HG02870 (cell line): ENCODE measurements around the gene DPP10.

ENCODE experiments used
- ATAC-seq: cut with Tn5 transposase; IDR thresholded peaks from one replicate; pipeline ENCODE4 v1.9.1; 2021; ENCODE audit warnings: mild to moderate bottlenecking, moderate library complexity; ENCODE audit not compliant: unreplicated experiment

DPP10 gene

DNA sequence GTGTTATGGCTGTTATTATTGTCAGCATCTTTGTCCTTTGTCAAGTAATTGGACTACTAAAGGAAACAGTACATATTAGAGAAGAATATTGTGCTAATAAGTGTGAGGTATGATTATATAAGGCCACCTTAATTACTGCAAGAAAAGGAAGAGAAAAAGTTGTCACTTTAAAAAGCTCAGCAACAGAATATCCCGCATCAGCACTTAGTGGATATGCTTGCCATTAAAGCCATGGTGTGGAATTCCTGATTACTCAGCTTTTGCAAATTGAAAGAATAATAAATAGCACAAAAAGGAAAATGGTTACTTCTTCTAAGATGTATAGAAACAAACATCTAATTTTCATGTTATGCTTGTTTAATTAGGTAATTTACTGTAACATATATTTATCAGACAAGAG is 347.5 kb downstream of the DPP10 start:
- no peak for ATAC-seq

DNA sequence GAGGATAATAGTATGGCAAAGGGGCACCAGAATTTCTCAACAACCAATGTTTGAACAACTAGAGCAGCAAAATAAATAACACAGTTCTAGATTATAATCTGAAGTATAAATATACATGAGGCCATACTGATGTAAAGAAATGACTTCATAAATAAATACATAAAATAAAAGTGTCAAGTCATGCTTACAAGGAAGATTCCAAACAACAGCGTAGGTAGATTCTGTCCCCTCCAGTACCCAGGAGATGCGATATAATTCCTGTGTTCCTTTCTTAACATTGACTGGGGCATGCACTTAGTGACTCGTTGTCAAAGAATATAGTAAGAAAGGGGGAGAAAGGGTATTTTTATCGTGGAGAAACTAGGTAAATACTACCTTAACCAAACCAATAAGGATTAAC is 355.1 kb downstream of the DPP10 start:
- ATAC-seq, result no peak

DNA sequence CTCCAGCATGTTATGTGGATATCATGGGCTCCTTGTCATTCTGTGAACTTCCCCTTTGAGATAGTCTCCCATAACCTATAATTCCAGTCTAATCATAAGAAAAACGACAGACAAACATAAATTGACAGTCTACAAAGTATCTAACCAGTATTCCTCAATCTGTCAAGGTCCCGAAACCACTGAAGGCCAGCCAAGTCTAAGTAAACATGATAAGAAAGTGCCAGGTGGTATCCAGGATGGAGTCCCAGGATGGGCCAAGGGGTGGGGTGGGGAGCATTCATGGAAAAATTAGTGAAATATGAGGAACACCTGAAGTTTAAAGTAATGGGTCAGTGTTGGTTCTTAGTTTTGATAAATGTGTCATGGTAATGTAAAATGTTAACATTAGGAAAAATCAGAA is 355.5 kb downstream of the DPP10 start:
- no peak for ATAC-seq

DNA sequence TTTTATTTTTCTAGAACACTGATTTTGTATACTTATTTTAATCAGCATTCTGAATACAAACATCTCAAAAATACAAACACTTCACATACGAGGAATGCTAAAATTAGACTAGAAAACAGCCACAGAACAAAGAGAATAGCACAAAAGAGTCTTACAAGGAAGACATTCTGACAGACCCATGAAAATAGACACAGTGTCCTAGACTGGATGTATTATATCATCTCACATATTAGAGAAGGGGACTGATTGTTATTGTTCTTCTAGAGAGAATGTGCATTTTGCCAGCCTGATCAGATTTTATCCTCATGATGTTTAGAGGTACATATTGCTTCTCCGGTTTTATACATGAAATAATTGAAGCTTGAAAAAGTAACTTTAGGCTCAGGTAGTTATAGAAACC is 357.9 kb downstream of the DPP10 start:
- no peak for ATAC-seq

DNA sequence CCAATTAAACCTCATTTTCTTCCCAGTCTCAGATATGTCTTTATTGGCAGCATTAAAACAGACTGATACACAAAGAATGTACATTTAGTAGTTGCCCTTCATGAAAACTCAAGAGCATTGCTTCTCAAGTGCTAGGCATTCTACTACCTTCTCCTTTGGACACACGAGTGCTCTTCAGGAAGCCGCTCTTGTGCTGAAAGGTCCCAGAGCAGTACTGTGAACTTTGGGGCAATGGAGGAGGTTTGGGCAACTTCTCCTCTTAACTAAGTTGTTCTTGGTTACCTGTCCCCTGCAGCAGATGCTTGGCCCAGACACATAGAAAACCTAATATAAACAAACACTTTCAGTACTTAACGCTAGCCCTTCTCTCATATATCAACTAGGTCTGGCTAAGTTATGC is 362.8 kb downstream of the DPP10 start:
- no peak for ATAC-seq

DNA sequence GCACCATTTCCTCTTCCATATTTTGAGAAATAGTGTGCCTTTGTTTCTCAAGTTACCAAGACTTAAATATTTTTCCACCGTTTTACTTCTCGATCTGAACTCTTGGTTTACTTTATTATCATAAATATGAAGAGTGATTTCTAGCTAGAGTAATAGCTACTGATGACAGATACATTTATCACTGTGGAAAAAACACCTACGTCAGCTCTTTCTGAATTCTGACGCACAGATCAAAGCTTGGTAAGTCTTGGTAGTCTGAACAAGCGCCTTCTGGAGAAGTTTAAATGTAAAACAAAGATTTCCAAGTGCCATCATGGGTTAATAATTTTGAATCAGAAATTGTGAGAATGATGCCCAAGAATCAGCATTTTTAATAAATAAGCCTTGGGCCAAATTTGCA is 367.7 kb downstream of the DPP10 start:
- ATAC-seq, result no peak

DNA sequence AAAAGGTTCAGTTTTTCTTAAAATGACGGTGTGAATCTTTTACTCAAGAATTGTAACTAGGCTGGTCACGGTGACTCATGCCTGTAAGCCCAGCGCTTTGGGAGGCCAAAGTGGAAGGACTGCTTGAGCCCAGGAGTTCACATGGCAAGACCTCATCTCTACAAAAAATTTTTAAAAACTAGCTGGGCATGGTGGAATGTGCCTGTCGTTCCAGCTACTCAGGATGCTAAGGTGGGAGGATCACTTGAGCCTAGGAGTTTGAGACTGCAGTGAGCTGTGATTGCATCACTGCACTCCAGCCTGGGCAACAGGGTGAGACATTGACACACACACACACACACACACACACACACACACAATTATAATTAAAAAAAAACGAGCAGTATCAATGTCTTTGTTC is 369.8 kb downstream of the DPP10 start:
- ATAC-seq, result no peak

DNA sequence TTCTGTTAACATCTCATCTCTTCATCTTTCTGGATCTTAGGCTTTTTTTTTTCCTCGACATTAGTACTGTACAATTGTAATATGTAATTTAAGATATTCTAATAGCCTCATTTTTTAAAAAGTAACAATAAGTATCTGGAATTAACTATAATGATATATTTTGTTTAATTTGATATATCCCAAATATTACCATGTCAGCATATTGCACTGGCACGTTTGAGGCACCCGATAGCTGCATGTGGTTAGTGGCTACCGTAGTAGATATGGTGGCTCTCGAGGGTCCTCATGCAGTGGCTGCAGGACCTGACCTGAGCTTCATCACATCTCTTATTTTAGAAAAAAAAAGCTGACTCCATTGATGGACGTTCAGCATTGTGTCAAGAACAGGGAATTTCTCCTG is 371.9 kb downstream of the DPP10 start:
- no peak for ATAC-seq

DNA sequence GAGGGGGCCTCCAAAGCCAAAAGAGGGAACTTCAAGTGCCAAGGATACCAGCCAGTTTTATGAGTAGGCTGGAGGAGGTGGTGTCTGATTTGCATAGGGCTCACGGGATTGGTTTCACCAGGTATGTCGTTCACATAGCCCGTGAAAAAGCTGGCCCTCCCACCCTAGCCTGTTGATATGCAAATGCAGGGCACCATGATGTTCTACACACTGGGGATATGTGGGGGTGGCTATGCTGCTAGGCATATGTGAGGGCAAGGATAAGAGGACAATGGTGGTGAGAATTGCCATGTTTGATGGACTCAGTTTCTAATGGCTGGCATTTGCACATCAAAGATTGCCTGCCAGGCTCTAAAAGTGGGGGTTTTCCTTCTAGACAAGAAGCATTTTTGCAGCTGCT is 378.6 kb downstream of the DPP10 start:
- no peak for ATAC-seq

DNA sequence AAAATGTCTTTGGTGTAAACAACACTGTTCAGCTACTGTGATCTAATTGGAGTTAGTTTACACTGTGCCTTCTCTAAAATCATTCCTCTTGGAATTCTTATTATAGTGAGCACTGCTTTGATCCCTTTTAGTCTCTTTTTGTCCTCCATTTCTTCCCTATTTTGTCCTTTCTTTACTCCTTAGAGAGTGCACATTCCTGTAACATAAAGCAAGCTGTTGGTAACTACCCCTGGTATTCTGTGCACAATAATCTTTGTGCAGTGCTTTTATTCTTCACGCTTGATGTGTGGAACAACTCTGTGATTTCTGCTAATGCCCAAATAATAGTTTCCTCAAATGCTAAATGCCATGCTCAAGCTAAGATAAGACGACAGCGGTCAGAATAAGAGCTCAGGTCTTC is 401.5 kb downstream of the DPP10 start:
- no peak for ATAC-seq

DNA sequence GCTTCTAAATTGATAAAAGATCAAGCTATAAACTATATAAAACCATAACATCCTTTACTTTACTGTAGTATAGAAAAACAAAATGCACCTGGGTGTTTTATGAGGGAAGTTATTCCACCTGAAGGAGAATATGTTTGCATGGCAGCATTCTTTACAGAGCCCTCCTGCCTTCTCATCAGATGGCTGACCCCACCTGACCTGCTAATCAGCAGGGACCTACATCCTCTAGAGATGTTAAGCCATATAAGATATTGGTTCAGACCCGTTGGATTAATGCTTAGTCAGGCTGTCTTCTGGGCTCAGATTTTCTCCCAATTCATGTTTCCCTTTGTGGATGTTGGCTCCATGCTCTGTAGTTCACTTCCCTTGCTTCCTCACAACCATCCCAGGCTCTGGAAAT is 414.8 kb downstream of the DPP10 start:
- no peak for ATAC-seq

DNA sequence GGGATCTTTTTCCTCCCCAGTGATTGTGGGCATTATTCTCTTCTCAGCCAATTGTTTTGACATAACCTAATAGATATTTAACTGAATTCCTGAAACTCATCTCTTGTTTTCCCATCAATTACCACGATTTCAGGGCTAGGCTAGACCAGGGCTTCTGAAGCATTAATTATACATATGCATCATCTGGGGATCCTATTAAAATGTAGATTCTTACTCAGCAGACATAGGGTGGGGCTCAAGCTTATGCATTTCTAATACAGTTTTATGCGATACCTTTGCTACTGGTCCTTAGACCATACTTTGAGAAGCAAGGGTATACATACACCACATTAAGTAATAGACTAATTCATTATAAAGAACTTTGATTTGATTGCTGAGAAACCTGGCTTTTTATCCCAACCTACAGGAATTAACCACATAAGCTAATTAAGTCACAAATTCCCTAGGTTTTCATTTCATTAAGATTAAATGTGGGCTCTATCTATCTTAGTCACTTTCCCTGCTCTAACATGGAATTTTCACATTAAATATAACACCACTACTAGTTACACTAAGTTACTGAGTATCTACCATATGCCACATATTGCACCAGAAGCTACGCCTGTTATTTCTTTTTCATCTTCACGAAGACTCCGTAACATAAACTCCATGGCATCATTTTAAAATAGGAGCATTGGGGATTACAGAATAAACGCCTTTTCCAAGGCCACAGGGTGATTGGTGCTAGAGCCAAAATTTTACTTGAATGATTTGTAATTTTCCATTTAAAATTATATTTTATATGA is 417.5 kb downstream of the DPP10 start:
- ATAC-seq, result no peak

DNA sequence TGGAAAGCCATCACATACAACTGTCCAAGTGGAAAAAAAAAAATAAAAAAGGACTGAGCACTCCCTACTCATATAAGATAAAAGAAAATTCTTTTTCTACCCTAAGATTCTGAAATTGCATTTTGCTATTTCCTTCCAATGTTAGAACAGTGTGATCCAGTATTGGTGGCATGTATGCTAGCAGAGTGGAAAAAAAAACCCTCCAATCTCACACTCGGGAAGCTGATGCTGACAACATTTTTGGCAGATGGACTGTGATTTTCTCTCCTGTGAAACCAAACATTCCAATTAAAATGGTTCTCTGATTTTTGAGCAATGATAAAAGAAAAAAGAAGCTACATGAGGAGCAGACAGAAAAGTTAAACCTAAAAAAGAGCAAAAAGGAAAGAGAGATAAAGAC is 419.8 kb downstream of the DPP10 start:
- ATAC-seq, result no peak

DNA sequence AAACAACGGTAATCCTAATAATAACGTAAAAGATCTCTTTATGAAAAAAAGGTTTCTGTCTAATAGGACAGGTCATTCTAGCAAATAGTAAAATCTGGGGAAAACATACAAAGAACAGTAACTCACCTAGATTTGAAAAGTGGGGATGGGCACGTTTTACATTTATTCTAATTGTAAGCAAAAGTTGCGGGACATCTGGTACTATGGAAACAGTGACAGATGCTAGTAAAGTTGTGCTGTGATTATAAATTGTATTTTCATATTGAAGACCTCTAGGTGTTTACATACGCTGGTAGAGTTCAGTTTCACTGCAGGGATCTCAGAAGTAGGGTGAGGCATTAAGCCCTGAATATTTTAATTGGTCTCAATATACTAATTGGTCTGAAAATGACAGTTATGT is 422.5 kb downstream of the DPP10 start:
- no peak for ATAC-seq

DNA sequence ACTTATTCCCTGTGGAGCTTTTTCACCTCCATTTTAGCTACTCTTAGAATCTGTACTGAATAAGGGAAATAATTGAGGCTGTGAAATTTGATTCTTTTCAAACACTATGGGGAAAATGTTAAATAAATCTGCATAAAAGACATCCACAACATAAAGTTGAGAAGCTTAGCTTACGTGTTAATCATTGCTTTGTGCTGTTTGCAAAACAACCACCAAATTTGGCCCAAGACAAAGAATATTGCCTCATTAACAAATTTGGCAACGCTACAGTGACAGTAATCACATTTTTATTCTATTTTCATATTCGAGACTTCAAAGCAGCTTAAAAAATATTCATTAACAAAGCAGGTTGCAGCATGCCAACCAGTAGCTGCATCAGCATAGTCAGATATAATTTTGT is 437.6 kb downstream of the DPP10 start:
- no peak for ATAC-seq

DNA sequence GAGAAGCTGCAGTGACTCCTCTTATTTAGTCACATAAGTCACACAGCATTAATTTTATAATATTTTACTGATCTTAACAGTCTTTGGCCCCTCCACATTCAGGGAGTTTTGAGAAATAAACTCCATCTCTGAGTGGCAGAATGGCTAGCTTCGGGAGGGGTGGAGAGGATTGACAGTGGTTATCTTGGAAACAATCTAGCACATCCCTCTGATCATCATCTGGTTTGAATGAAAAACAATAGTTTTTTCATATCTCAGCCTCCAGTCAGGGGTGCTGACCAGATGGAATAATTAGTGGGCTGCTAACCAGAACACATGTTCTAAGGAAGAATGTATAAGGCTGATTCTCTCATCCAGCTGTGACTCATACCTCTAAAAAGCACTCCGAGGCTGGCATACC is 477.5 kb downstream of the DPP10 start:
- ATAC-seq, result no peak

DNA sequence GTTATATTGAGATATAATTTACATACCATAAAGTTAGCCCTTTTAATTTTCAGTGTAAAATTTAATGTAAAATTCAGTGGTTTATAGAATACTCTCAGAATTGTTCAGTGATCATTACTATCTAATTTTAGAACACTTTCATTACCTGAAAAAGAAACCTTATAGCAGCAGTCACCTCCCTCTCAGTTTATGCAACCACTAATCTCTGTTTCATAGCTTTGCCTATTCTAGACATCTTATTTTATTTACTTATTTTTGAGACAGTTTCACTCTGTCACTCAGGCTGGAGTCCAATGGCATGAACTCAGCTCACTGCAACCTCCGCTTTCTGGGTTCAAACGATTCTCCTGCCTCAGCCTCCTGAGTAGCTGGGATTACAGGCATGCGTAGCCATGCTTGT is 479.6 kb downstream of the DPP10 start:
- no peak for ATAC-seq

DNA sequence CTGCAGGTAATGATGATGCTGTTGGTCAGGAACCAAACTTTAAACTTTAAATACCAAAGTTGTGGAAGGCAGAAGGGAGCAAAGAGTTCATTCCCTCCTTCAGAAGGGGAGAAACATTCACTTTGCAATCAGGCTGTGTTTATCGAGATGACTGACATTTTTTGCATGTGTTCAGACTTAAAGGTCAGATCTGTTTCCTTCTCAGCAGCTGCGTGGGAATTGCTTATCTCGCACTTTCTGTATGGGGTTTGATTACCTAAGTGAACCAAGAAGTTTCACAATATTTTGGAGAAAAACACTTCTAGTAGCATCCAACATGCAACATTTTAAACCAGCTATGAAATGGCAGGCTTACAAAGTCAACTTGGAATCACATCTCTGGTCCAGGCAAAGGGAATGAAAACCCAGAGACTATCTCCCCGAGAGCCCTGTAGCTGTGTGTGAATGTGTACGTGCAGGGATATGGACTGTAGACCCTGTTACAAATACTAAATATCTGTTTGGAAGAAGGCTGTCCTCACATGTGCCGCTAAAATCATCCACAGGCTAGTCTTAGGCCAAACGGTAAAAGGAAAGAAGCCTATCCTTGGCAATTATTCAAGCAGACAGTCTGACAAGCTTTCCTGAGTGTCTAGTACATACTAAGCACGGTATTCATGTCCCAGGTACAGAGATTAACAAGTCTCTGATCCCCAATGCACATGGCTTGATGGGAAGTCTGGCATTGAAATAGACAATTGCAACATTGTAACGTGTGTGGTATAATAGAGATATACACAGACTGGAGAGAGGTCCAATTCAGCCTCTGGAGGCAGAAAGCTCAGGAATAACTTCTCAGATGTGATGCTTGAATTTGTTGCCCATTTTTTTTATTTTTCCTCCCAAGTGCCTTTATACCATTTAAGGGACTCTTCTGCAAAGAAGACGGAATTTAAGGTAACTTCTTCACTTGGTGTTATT is 483.1 kb downstream of the DPP10 start:
- ATAC-seq, result no peak

DNA sequence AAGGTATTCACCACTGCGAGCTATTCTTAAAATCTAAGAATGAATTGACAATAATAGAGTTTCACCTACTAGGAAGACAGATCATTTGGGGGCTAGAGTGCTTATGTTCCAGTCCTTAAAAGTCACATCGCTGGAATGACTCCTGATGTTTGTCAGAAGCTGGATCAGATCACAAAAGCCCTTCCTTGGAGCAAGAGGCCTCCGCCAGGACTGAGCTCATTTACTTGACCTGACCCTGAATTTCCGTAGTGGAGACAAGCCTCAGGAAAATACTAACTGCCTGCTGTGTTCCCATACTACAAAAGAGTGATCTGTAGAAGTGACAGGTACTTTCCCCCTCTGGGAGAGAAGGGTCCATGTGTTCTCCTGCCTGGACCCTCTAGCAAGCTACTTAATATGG is 483.9 kb downstream of the DPP10 start:
- ATAC-seq, result no peak

DNA sequence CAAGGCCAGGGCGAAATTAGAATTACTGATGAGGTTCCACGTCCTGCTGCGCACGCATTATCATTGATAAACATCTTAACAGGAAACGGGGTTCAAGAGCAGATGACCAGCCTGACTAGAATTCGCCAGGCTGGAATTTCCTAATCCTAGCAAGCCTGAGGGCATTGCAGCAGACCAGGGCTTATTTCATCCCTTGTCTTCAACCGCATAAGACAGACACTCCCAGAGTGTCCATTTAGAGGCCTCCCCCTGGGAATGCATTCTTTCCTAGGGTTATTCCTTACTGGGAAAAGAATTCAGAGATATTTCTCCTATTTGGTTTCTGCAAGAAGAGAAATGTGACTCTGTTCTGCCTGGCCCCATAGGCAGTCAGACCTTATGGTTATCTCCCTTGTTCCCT is 486.8 kb downstream of the DPP10 start:
- ATAC-seq, result no peak

DNA sequence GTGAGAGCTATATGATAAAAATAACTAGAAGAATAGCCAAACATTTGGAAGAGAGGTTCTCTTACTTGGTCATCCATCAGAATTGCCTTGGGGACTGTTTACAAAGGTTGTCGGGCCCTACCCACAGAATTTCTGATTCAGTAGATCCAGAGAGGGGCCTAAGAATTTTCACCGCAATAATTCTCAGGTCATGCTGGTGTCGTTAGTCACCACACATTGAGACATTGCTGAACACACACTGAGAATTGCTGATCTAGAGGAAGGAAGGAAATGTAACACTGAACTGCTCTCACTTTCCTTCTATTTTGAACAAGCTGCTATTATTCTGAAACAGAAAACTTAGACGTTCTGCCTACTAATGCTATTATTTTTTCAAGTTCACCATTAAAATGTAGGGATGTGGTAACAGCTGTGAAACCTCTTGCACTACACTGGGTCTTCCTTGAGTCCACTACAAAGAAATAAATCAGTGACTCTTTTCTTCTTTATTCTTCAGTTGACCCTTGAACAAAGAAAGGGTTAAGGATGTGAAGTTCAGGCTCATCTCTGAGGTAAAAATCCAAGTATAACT is 491.3 kb downstream of the DPP10 start:
- ATAC-seq, result no peak

DNA sequence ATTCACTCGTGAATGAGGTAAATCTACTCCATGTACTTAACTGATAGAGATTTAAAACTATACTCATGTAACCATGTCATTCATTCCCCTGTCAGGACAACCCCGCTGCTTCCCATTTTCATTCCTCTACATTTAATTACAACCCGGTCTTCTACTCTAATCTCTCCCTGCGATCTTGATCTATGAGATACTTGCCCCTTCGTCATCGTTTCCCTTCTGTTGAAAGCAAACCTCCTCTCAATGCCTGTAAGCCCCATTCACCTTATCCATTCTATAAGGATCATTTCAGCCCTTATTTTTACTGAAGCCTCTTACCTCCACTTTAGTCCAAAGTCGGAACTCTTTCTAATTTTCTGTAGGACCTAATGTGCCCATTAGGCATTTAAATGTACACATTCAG is 492.6 kb downstream of the DPP10 start:
- no peak for ATAC-seq
